Spleen (tissue), 7 donors: Measurements from ENCODE around the gene OTUD1.
"Not testable (repeated sequence)": the region's sequence is repeated elsewhere in the genome, so short reads cannot be mapped to it uniquely, and the experiment has no call there.

Source experiments
- POLR2A ChIP-seq, 3 donors: fragments of 450-650 bp; IDR thresholded peaks; one replicate each; pipeline ENCODE4 v1.5.1; 2017; ENCODE audit warnings: antibody characterized with exemption in 3 of 3, mild to moderate bottlenecking in 1 of 3
- TF ChIP-seq, protein P1 (sequence below), 11 experiments: fragments of 200-600 bp in 7 of 11; fragments of 450-650 bp in 4 of 11; sonication (generic) in 4 of 11; IDR thresholded peaks in 8 of 11; conservative IDR thresholded peaks in 3 of 11; 1 replicate in 7 of 11; 2 replicates in 4 of 11; pipeline versions ENCODE4 v1.4.0 to v1.8.0; 2016 to 2021; ENCODE audit warnings: antibody characterized with exemption in 11 of 11, inconsistent platforms in 4 of 11, mild to moderate bottlenecking in 1 of 11
- donor health status: DM: no; HTN: no; CAD: no; lungs with moderate emphysema.
- donor health status: DM: no; HTN: no; CAD: no.
- donor health status: DM: no; HTN: no; CAD: no.

DNA sequence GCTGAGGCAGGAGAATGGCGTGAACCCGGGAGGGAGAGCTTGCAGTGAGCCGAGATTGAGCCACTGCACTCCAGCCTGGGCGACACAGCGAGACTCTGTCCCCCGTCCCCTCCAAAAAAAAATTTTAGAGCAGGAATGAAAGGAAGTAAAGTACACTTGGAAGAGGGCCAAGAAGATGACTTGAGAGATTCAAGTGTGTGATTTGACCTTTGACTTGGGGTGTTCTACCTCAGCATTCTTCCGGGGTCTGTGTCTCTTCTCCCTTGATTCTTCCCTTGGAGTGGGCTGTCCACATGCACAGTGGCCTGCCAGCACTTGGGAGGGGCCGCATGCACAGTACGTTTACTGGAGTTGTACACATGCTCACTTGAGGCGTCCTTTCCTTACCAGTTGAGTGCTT lies 48.5 kb upstream of the OTUD1 start:
- TF ChIP-seq, protein P1, sequence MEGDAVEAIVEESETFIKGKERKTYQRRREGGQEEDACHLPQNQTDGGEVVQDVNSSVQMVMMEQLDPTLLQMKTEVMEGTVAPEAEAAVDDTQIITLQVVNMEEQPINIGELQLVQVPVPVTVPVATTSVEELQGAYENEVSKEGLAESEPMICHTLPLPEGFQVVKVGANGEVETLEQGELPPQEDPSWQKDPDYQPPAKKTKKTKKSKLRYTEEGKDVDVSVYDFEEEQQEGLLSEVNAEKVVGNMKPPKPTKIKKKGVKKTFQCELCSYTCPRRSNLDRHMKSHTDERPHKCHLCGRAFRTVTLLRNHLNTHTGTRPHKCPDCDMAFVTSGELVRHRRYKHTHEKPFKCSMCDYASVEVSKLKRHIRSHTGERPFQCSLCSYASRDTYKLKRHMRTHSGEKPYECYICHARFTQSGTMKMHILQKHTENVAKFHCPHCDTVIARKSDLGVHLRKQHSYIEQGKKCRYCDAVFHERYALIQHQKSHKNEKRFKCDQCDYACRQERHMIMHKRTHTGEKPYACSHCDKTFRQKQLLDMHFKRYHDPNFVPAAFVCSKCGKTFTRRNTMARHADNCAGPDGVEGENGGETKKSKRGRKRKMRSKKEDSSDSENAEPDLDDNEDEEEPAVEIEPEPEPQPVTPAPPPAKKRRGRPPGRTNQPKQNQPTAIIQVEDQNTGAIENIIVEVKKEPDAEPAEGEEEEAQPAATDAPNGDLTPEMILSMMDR (IDR thresholded peaks at IDR 0.05 in 8 of 11, conservative IDR thresholded peaks at IDR 0.05 in 3 of 11): not testable (repeated sequence)
- not testable (repeated sequence) for TF ChIP-seq POLR2A (IDR thresholded peaks at IDR 0.05)
